Testis (tissue), 3 donors: ENCODE results near the gene ALG3. TPM values are rescaled to one million over a fixed set of nuclear protein-coding genes. Genes with fewer than 3 reads are reported as not detected.

Source experiments
- DNase-seq: peaks from one replicate; pipeline ENCODE4 v3.0.0-alpha.2; 2019
- H3K27ac ChIP-seq, 2 donors: fragments of 200-600 bp; sonication (generic); one replicate each; pipeline ENCODE4 v1.5.1; 2019
- H3K27me3 ChIP-seq: fragments of 200-600 bp; sonication (generic); one replicate; pipeline ENCODE4 v1.5.1; 2019
- H3K36me3 ChIP-seq: fragments of 200-600 bp; sonication (generic); one replicate; pipeline ENCODE4 v1.5.1; 2017; ENCODE audit warnings: low read depth; ENCODE audit errors: missing control alignments
- H3K4me1 ChIP-seq: fragments of 200-600 bp; sonication (generic); one replicate; pipeline ENCODE4 v1.5.1; 2019
- H3K4me3 ChIP-seq, 2 donors: fragments of 200-600 bp; sonication (generic); one replicate each; pipeline ENCODE4 v1.5.1; 2017 to 2019
- H3K9me3 ChIP-seq: fragments of 200-600 bp; sonication (generic); one replicate; pipeline ENCODE4 v1.5.1; 2017
- POLR2A ChIP-seq: fragments of 450-650 bp; IDR thresholded peaks from one replicate; pipeline ENCODE4 v1.6.1; 2017; ENCODE audit warnings: antibody characterized with exemption, mild to moderate bottlenecking, moderate library complexity
- WGBS, 2 donors: methylation state at CpG; one replicate each; pipeline ENCODE4 v1.1.5; 2018; 5-methylcytosine and 5-hydroxymethylcytosine counted together
- intact Hi-C: fragments of 100-400 bp; cut with DNase I; formaldehyde crosslinking; loops from one replicate; pipeline ENCODE4 v1.15.1; 2023; ENCODE audit warnings: low total_unique reads
- microRNA counts, 2 donors: library from miRNA; unstranded; fragments of <30 nt; microRNA quantifications; one replicate each; lab custom pipeline; 2016
- microRNA-seq, 2 donors: library from miRNA; unstranded; fragments of <30 nt; microRNA quantifications; one replicate each; pipeline ENCODE4, GENCODE V29; 2016; ENCODE audit warnings: borderline number of aligned reads in 2 of 2, borderline replicate concordance in 1 of 2
- polyA plus RNA-seq: library from polyadenylated mRNA; stranded (reverse); fragments of 350-450 nt; fragmentation: Illumina TruSeq; extraction: RNeasy Lipid Tissue Mini Kit (QIAGEN cat#74804); gene quantifications from one replicate; pipeline ENCODE4 v1.2.3, GENCODE V29; 2014; ENCODE audit warnings: low read depth, low replicate concordance; ENCODE audit not compliant: insufficient read depth
- small RNA-seq, 2 donors: library from RNA; depleted of rRNA; stranded (forward); fragments of <200 nt; gene quantifications; one replicate each; pipeline ENCODE3, GENCODE V24; 2016
- total RNA-seq, 2 donors: library from RNA; depleted of rRNA; stranded (reverse); fragments of >200 nt; gene quantifications; one replicate each; pipeline ENCODE4 v1.2.3, GENCODE V29; 2016
- TF ChIP-seq, protein P1 (sequence below), 3 experiments: fragments of 450-650 bp in 2 of 3; fragments of 200-600 bp in 1 of 3; sonication (generic) in 1 of 3; IDR thresholded peaks; one replicate each; pipeline ENCODE4 v1.5.1; 2016 to 2019; ENCODE audit warnings: antibody characterized with exemption in 3 of 3, mild to moderate bottlenecking in 2 of 3, moderate library complexity in 1 of 3

ALG3 gene
- total and polyA plus RNA-seq, 3 donors from 2014 or later, result 58.7 to 91.7 (median 79.4) TPM

DNA sequence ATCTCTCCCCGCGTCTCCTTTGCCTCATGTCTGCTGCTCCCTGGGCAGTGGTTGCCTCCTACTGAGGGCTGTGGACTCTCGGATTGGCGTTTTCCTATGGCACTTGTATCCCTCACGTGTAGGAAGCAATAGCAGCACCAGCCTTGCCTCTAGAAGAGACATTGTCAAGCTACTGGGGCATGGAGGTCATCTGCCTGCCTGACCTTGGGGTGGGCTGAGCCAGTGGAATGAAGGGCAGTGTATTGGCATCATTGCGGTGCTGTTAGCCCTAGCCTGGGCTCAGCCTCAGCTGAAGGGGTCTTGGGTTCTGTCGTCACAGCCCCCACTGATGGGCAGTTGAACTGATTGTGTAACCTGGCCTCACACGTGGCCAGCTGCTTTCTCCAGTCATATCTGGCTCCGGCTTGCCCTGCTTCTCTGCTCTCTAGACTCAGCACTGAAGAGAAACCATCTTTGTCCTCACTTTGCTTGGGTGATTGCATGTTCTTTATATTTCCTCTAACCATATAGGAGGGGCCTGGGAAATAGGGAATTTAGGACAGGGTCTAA, 54.7 kb downstream of the ALG3 start:
- intact Hi-C loops, result no loop called here
- H3K27ac ChIP-seq, result no peak overlapping the region
- DNase-seq, result no peak
- TF ChIP-seq POLR2A, result no peak
- no peak overlapping the region for H3K4me3 ChIP-seq
- H3K36me3 ChIP-seq, result no peaks in the 10 kb centered on the region
- no peaks in the 10 kb centered on the region for H3K27me3 ChIP-seq
- 84 to 87% methylated on average over 7 to 9 of the region's 9 CpGs for WGBS, 2 donors
- H3K9me3 ChIP-seq, result no peaks in the 10 kb centered on the region
- H3K4me1 ChIP-seq, result peaks cover 9% of the 10 kb centered on the region

DNA sequence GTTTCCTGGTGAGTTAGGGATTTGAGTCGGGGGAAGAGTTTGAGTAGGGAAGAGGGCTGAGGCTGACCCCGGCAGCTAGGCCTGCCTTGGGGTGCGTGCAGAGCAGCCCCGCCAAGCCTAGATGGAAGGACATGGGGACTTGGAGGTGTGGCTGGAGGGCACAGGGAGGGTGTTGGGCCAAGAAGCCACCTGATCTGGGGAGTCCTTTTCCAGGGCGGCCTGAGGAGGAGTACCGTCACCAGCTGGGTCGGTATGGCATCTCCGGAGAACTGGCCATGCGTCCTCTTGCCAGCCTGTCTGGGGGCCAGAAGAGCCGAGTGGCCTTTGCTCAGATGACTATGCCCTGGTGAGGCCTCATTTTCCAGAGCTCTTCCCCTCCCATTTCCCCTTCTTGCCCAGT, 55.9 kb downstream of the ALG3 start:
- no peak overlapping the region for H3K27ac ChIP-seq
- no peak overlapping the region for H3K4me3 ChIP-seq
- H3K27me3 ChIP-seq, result no peaks in the 10 kb centered on the region
- no peaks in the 10 kb centered on the region for H3K9me3 ChIP-seq
- DNase-seq, result no peak
- peaks cover 9% of the 10 kb centered on the region for H3K4me1 ChIP-seq
- TF ChIP-seq, protein P1, sequence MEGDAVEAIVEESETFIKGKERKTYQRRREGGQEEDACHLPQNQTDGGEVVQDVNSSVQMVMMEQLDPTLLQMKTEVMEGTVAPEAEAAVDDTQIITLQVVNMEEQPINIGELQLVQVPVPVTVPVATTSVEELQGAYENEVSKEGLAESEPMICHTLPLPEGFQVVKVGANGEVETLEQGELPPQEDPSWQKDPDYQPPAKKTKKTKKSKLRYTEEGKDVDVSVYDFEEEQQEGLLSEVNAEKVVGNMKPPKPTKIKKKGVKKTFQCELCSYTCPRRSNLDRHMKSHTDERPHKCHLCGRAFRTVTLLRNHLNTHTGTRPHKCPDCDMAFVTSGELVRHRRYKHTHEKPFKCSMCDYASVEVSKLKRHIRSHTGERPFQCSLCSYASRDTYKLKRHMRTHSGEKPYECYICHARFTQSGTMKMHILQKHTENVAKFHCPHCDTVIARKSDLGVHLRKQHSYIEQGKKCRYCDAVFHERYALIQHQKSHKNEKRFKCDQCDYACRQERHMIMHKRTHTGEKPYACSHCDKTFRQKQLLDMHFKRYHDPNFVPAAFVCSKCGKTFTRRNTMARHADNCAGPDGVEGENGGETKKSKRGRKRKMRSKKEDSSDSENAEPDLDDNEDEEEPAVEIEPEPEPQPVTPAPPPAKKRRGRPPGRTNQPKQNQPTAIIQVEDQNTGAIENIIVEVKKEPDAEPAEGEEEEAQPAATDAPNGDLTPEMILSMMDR (IDR thresholded peaks at IDR 0.05), result no peak
- no peak for TF ChIP-seq POLR2A
- H3K36me3 ChIP-seq, result no peaks in the 10 kb centered on the region
- 94 to 97% methylated on average over 6 to 10 of the region's 10 CpGs for WGBS, 2 donors
- intact Hi-C loops, result no loop called here

MicroRNA genes within 50 kb of the gene (microRNA counts, 767-probe panel; counts per million panel counts)
- microRNA hsa-miR-1224-3p (lab: Ali Mortazavi, UCI) (0 to 152 counts per million in 2 donors), microRNA hsa-miR-1224-5p (lab: Ali Mortazavi, UCI) (0 to 152 counts per million in 2 donors)

Small RNAs within 50 kb of the gene (microRNA-seq; reads per million reads assigned to microRNA genes)
- 11.1 to 18.6 reads per million in 2 donors for gene MIR1224

Small RNAs within 50 kb of the gene (small RNA-seq; reads per million reads assigned to genes)
- 0.47 to 2.7 reads per million in 2 donors for gene MIR1224

Other genes with a start within 250 kb of the ALG3 start
- 10 to 100 TPM; 61.5 to 77.9 TPM for gene ABCC5, start 231.1 kb downstream of the ALG3 start, total RNA-seq
- 35.2 TPM for gene ABCC5, start 231.1 kb downstream of the ALG3 start, polyA plus RNA-seq
- gene HTR3D, start 217.2 kb downstream of the ALG3 start, total RNA-seq, result not detected
- gene HTR3D, start 217.2 kb downstream of the ALG3 start, polyA plus RNA-seq, result not detected
- gene HTR3C, start 195.9 kb downstream of the ALG3 start, total RNA-seq, result under 1 TPM in 1 of 2 donors, not detected in 1; 0.31 TPM
- gene HTR3C, start 195.9 kb downstream of the ALG3 start, polyA plus RNA-seq, result not detected
- gene HTR3E, start 151.9 kb downstream of the ALG3 start, total RNA-seq, result under 1 TPM; 0.31 to 0.63 TPM
- not detected for gene HTR3E, start 151.9 kb downstream of the ALG3 start, polyA plus RNA-seq
- gene EIF2B5, start 113.6 kb downstream of the ALG3 start, total RNA-seq, result 10 to 100 TPM; 37.2 to 48.1 TPM
- gene EIF2B5, start 113.6 kb downstream of the ALG3 start, polyA plus RNA-seq, result 36.7 TPM
- 10 to 100 TPM; 80.5 to 86.8 TPM for gene DVL3, start 93.6 kb downstream of the ALG3 start, total RNA-seq
- gene DVL3, start 93.6 kb downstream of the ALG3 start, polyA plus RNA-seq, result 53.7 TPM
- gene AP2M1, start 74.1 kb downstream of the ALG3 start, total RNA-seq, result 100 to 1,000 TPM; 238 to 334 TPM
- gene AP2M1, start 74.1 kb downstream of the ALG3 start, polyA plus RNA-seq, result 346 TPM
- 100 to 1,000 TPM; 111 to 115 TPM for gene ABCF3, start 62.8 kb downstream of the ALG3 start, total RNA-seq
- 69.3 TPM for gene ABCF3, start 62.8 kb downstream of the ALG3 start, polyA plus RNA-seq
- gene VWA5B2, start 19.4 kb downstream of the ALG3 start, total RNA-seq, result 10 to 100 TPM; 13.8 to 17.6 TPM
- 2.5 TPM for gene VWA5B2, start 19.4 kb downstream of the ALG3 start, polyA plus RNA-seq
- gene EEF1AKMT4, start 710 bp upstream of the ALG3 start, total RNA-seq, result 10 to 100 TPM; 10.2 to 15.0 TPM
- gene EEF1AKMT4, start 710 bp upstream of the ALG3 start, polyA plus RNA-seq, result 16.9 TPM
- gene CAMK2N2, start 12.6 kb upstream of the ALG3 start, total RNA-seq, result under 1 TPM in 1 of 2 donors, not detected in 1; 0.24 TPM
- 0.40 TPM for gene CAMK2N2, start 12.6 kb upstream of the ALG3 start, polyA plus RNA-seq
- 1 to 10 TPM; 1.4 TPM for gene ECE2, start 27.1 kb upstream of the ALG3 start, total RNA-seq
- 1.1 TPM for gene ECE2, start 27.1 kb upstream of the ALG3 start, polyA plus RNA-seq
- 100 to 1,000 TPM; 289 to 339 TPM for gene PSMD2, start 50.3 kb upstream of the ALG3 start, total RNA-seq
- 379 TPM for gene PSMD2, start 50.3 kb upstream of the ALG3 start, polyA plus RNA-seq
- 100 to 1,000 TPM; 295 TPM for gene EIF4G1, start 65.6 kb upstream of the ALG3 start, total RNA-seq
- 255 TPM for gene EIF4G1, start 65.6 kb upstream of the ALG3 start, polyA plus RNA-seq
- gene FAM131A, start 88.6 kb upstream of the ALG3 start, total RNA-seq, result 10 to 100 TPM; 75.9 to 77.2 TPM
- 28.1 TPM for gene FAM131A, start 88.6 kb upstream of the ALG3 start, polyA plus RNA-seq
- 100 to 1,000 TPM in 1 of 2 donors, 10 to 100 TPM in 1; 98.2 to 118 TPM for gene CLCN2, start 112.6 kb upstream of the ALG3 start, total RNA-seq
- 46.7 TPM for gene CLCN2, start 112.6 kb upstream of the ALG3 start, polyA plus RNA-seq
- 10 to 100 TPM; 65.0 to 76.4 TPM for gene POLR2H, start 112.7 kb upstream of the ALG3 start, total RNA-seq
- gene POLR2H, start 112.7 kb upstream of the ALG3 start, polyA plus RNA-seq, result 72.2 TPM
- under 1 TPM; 0.71 to 0.93 TPM for gene THPO, start 129.2 kb upstream of the ALG3 start, total RNA-seq
- gene THPO, start 129.2 kb upstream of the ALG3 start, polyA plus RNA-seq, result 7.6 TPM
- 1 to 10 TPM; 3.5 to 4.3 TPM for gene CHRD, start 131.1 kb upstream of the ALG3 start, total RNA-seq
- 4.3 TPM for gene CHRD, start 131.1 kb upstream of the ALG3 start, polyA plus RNA-seq